Measurements from ENCODE around the gene OS9.
"Not testable (repeated sequence)": the region's sequence is repeated elsewhere in the genome, so short reads cannot be mapped to it uniquely, and the experiment has no call there.

Gene OS9

DNA sequence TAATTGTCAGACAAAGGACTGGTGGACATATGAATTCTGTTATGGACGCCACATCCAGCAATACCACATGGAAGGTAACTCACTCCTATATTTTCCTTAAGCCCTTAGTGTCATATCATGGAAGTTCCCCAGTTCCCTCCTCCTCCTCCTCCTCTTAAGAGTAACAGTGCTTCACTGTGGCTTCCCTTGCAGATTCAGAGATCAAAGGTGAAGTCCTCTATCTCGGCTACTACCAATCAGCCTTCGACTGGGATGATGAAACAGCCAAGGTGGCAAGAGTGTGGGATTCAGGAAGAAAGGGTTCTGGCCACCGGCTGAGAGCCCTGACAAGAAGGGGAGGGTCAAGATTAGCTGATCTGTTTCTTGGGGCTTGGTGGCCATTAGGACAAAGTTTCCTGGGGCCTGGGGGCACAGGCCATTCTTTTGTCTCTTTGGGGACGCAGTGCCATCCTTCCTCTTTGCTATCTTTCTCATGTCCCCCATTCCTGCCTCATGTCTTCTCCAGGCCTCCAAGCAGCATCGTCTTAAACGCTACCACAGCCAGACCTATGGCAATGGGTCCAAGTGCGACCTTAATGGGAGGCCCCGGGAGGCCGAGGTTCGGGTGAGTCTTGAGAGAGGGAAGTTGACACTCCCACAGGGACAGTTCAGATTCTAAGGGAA lies 2.0 kb downstream of the OS9 start:
- DNase-seq = no peak

DNA sequence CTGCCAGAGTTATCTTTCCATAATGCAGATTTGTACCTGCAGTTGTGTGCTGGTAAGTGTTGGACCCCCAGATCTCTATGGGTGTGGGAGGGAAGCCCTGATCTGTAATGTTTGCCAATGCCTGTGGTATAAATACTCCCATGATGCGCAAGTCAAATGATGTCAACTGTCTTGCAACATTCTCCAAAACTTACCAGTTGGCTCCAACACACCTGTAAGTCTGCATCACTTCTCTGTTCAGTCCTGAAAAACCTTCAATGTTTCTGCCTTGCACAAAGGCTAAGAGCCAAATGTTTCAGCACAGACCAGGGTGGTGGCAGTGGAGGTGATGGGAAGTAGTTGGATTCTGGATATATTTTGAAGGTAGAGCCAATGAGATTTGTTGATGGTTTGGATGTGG lies 3.1 kb downstream of the OS9 start:
- no peak for DNase-seq

DNA sequence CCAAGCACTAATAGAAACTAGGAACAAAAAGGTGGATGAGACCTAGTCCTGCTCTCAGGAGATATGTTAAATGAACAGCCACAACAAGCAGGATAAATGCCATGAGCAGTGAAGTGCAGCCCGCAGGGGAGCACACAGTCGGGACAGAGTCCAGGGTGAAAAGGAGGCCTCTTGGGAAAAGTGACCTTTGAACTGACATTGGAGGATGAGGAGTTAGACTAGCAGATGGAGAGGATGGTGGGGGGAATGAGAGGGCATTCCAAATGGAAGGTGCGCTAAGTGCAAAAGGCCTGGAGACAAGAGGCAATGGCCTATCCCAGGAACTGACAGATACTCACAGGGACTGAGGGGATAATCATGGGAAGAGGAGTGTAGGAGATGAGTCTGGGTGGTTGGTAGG lies 4.5 kb downstream of the OS9 start:
- no peak for DNase-seq

GRCh38 chr12:57700317-57700716 lies 6.4 kb downstream of the OS9 start:
- no peak for DNase-seq

DNA sequence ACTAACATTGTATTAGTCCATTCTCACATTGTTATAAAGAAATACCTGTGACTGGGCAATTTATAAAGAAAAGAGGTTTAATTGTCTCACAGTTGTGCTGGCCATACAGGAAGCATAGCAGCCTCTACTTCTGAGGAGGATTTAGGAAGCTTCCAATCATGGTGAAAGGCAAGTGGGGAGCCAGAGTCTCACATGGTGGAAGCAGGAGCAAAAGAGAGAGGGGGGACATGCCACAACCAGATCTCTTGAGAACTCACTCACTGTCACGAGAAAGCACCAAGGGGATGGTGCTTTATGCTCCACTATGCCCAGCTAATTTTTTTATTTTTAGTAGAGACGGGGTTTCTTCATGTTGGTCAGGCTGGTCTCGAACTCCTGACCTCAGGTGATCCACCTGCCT lies 13.3 kb downstream of the OS9 start:
- no peak for DNase-seq

- no peak for DNase-seq
Observed at GRCh38 chr12:57708296-57708695, 14.4 kb downstream of the OS9 start.

DNA sequence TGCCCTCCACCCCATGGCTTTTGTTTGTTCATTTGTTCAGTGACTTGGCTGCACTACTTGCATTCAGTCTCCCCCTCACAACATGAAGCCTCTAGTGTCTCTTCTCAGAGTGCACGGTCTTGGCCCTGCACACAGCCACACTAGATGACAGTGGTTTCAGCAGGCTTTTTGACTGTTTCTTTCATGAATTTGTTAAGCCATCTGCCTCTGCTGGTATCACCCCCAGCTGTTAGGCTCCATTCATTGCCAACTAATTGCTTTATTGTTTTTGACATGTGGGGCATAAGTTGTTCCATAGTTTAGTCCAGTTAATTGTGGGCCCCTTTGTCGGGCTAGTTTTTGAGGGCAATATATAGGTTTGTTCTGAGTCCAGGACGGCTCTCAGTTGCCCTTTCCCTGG lies 18.8 kb downstream of the OS9 start:
- DNase-seq = no peak

DNA sequence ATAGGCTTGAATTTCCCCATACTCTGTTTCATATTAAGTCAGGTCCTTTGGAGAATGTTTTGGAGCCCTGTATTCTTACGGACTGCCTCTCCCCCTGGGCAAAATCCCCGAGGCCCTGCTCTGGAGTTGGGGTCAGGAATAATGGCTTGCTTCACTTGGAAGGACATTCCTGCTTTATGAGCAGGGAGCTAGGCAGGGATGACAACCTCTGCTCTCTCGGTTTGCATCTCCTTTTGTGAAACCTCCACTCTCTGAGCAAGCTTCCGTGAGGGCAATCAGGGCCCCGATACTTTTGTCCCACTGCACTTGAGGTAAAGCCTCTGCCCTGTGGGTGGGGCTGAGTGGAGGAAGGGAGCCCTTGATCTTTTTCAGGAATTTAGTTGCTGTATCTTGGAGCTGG lies 19.3 kb downstream of the OS9 start:
- no peak for DNase-seq

DNA sequence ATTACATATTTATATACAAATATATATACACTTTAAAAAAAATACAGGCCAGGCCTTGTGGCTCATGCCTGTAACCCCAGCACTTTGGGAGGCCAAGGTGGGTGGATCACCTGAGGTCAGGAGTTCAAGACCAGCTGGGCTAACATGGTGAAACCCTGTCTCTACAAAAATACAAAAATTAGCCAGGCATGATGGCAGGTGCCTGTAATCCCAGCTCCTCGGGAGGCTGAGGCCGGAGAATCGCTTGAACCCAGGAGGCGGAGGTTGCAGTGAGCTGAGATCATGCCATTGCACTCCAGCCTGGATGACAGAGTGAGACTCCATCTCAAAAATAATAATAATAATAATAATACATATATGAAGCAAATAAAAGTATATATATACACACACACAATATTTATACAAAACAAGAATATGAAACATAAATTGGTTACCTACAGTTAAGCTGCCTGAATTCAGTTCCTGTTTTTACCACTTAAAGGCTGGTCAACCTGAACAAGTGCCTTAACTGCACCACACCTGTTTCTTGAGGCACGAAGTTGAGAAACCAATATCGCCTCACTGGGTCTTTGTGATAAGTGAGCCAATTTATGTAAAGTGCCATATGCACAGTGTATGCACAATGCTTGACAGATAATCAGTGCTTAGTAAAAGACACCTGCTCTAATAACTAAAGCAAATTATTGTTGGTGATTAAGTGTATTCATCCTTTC lies 21.3 kb downstream of the OS9 start:
- DNase-seq = not testable (repeated sequence)

DNA sequence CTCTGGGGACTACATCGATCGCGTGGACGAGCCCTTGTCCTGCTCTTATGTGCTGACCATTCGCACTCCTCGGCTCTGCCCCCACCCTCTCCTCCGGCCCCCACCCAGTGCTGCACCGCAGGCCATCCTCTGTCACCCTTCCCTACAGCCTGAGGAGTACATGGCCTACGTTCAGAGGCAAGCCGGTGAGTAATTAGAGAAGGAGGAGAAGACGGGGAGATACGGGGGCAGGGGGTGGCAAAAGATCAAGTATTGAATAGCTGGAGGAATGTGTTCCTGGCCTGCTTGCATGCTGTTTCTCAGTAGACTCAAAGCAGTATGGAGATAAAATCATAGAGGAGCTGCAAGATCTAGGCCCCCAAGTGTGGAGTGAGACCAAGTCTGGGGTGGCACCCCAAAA lies 21.9 kb downstream of the OS9 start:
- no peak for DNase-seq

- DNase-seq = no peak
Observed at GRCh38 chr12:57716305-57716704, 22.4 kb downstream of the OS9 start.

- no peak for DNase-seq
Observed at GRCh38 chr12:57717131-57717530, 23.2 kb downstream of the OS9 start.

GRCh38 chr12:57717846-57718640 lies 24.1 kb downstream of the OS9 start:
- no peak for DNase-seq

GRCh38 chr12:57718641-57719528 lies 25.0 kb downstream of the OS9 start:
- no peak for DNase-seq

- no peak for DNase-seq
Observed at GRCh38 chr12:57719777-57720605, 26.1 kb downstream of the OS9 start.

DNA sequence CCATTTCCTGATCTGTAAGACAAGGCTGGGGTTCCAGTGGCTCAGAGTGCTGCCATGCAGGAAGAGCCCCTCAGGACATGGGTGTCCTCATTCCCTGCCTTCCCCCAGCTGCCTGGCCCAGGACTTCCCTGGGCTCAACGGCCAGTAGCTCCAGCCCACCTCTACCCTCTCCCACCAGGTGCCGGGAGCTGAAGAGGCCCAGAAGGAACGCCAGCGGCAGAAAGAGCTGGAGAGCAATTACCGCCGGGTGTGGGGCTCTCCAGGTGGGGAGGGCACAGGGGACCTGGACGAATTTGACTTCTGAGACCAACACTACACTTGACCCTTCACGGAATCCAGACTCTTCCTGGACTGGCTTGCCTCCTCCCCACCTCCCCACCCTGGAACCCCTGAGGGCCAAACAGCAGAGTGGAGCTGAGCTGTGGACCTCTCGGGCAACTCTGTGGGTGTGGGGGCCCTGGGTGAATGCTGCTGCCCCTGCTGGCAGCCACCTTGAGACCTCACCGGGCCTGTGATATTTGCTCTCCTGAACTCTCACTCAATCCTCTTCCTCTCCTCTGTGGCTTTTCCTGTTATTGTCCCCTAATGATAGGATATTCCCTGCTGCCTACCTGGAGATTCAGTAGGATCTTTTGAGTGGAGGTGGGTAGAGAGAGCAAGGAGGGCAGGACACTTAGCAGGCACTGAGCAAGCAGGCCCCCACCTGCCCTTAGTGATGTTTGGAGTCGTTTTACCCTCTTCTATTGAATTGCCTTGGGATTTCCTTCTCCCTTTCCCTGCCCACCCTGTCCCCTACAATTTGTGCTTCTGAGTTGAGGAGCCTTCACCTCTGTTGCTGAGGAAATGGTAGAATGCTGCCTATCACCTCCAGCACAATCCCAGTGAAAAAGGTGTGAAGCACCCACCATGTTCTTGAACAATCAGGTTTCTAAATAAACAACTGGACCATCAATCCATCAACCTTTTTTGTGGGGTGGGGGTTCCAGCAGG lies 27.0 kb downstream of the OS9 start:
- no peak for DNase-seq

- not testable (repeated sequence) for DNase-seq
Observed at GRCh38 chr12:57721846-57722608, 28.1 kb downstream of the OS9 start.

- DNase-seq = no peak
Observed at GRCh38 chr12:57722716-57723629, 29.0 kb downstream of the OS9 start.

DNA sequence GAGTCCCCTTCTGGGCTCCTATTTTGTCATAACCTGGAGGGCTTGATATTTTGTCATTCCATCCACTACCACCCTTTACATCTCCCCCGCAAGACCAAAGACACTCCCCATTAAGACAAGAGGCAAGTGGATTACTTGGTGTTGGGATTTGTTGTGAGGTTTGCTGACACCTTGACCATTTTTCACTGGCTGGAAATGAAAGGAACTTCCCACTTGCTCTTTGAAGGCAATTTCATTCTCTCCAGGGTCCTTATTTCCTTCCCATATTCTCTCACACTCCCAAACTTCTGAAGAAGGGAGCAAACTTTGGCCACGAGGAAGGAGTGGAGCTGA lies 29.7 kb downstream of the OS9 start:
- DNase-seq = no peak
